Measurements from ENCODE around the gene TDRD1.

DNA sequence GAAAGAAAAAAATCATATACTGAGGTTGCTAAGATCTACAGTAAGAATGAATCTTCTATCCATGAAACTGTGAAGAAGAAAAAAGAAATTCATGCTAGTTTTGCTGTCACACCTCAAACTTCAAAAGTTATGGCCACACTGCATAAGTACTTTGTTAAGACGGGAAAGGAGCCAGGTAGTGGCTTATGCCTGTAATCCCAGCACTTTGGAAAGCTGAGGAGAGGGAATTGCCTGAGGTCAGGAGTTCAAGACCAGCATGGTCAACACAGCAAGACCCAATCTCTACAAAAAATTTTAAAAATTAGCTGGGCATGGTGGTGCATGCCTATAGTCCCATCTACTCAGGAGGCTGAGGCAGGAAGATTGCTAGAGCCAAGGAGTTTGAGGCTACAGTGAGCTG is 27.3 kb upstream of the TDRD1 start:
- TF ChIP-seq, protein P1, sequence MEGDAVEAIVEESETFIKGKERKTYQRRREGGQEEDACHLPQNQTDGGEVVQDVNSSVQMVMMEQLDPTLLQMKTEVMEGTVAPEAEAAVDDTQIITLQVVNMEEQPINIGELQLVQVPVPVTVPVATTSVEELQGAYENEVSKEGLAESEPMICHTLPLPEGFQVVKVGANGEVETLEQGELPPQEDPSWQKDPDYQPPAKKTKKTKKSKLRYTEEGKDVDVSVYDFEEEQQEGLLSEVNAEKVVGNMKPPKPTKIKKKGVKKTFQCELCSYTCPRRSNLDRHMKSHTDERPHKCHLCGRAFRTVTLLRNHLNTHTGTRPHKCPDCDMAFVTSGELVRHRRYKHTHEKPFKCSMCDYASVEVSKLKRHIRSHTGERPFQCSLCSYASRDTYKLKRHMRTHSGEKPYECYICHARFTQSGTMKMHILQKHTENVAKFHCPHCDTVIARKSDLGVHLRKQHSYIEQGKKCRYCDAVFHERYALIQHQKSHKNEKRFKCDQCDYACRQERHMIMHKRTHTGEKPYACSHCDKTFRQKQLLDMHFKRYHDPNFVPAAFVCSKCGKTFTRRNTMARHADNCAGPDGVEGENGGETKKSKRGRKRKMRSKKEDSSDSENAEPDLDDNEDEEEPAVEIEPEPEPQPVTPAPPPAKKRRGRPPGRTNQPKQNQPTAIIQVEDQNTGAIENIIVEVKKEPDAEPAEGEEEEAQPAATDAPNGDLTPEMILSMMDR (conservative IDR thresholded peaks at IDR 0.05; ENCODE audit: low read depth, low read length): no peak
- no peak for TF ChIP-seq EZH2 (IDR thresholded peaks at IDR 0.05; ENCODE audit: borderline replicate concordance, low read depth, low read length, poor library complexity, severe bottlenecking)
